BE2C (cell line): Measurements from ENCODE around the gene PEAK1.

Source experiments
- DNase-seq: peaks from one replicate; pipeline ENCODE4 v3.0.0-alpha.2; 2020
- H3K27me3 ChIP-seq: fragments of 250-450 bp; sonication (Bioruptor Pico); 2 replicates; pipeline ENCODE4 v1.5.1; 2020; ENCODE audit warnings: mild to moderate bottlenecking
- H3K36me3 ChIP-seq: fragments of 250-450 bp; sonication (Bioruptor Pico); 2 replicates; pipeline ENCODE4 v1.5.1; 2020; ENCODE audit warnings: mild to moderate bottlenecking
- H3K4me1 ChIP-seq: fragments of 250-450 bp; sonication (Bioruptor Pico); 2 replicates; pipeline ENCODE4 v1.5.1; 2020
- H3K4me3 ChIP-seq: 2 replicates; pipeline ENCODE4 v1.5.1; 2011; ENCODE audit warnings: low read depth, low read length
- H3K9me3 ChIP-seq: fragments of 250-450 bp; sonication (Bioruptor Pico); 2 replicates; pipeline ENCODE4 v1.5.1; 2020
- TF ChIP-seq, protein P1 (sequence below): IDR thresholded peaks from 2 replicates; pipeline ENCODE4 v1.5.1; 2012; ENCODE audit warnings: mild to moderate bottlenecking, low read depth, low read length

The PEAK1 gene

DNA sequence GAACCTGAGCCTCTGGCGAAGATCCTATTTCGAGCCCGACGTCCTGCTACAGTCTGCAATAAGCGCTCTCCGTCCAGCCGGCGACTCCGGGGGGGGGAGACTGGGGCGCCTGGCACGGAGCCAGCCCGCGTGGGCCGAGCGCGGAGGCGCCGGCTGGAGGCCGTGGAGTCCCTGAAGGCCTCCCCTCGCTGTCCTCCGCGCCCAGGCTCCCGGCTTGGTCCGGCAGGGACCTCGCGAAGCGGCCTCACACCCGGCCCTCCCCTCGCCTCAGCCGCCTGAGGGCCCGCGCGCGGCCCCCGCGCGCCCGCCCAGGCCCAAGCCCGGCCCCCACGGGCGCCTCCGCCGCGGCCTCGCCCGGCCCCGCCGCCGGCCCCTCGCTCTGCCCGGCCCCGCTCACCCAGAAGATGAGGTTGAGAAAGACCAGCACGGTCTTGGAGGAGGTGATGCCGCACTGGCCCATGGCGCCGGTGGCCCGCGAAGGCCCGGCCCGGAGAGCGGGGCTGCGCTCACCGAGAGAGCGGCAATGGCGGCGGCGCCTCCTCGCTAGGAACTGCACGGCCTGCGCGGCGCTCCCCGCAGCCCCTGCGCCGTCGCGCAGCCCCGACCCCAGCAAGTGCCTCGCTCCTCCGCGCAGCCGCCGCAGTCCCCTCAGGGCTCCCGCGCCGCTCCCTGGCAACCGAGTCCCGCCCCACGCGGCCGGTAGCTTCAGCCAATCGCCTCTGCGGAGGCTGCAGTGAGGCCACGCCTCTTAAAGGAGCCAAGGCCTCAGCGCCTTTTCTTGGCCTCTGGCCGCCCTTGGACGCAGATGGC is 349.2 kb downstream of the PEAK1 start, which contains the start of gene TSPAN3:
TSPAN3 (minus strand) TSS at position 615 of the 810 bp plus-strand sequence; CDS start at position 460, 155 bp downstream.
- TF ChIP-seq, protein P1, sequence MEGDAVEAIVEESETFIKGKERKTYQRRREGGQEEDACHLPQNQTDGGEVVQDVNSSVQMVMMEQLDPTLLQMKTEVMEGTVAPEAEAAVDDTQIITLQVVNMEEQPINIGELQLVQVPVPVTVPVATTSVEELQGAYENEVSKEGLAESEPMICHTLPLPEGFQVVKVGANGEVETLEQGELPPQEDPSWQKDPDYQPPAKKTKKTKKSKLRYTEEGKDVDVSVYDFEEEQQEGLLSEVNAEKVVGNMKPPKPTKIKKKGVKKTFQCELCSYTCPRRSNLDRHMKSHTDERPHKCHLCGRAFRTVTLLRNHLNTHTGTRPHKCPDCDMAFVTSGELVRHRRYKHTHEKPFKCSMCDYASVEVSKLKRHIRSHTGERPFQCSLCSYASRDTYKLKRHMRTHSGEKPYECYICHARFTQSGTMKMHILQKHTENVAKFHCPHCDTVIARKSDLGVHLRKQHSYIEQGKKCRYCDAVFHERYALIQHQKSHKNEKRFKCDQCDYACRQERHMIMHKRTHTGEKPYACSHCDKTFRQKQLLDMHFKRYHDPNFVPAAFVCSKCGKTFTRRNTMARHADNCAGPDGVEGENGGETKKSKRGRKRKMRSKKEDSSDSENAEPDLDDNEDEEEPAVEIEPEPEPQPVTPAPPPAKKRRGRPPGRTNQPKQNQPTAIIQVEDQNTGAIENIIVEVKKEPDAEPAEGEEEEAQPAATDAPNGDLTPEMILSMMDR = no peak
- peak; percentile 97 for DNase-seq

DNA sequence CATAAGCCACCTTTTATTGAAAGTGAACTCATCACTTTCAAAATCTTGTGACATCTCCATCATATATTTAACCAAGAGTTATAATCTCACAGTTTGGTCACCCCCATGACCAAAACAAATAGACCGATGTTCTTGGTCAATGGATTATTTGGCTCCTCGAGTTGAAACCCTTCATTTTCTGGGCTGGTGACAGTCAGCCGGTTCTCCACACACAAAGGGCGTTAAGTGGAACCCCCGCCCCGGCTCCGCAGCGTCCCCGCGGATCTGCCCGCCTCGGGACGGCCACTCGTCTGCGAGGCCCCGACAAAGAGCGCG is 349.8 kb downstream of the PEAK1 start:
- H3K4me1 ChIP-seq = peaks cover 8% of the 10 kb centered on the region; the same call in 1 of the 2 replicates
- H3K4me3 ChIP-seq = peak overlapping the region; percentile 72
- peaks cover 31% of the 10 kb centered on the region for H3K36me3 ChIP-seq
- no peaks in the 10 kb centered on the region for H3K9me3 ChIP-seq
- DNase-seq = no peak
- no peaks in the 10 kb centered on the region for H3K27me3 ChIP-seq
- TF ChIP-seq, protein P1 = no peak

More for the DNA sequence above, 349.2 kb downstream of the PEAK1 start, which contains the start of gene TSPAN3:
- Histone ChIP-seq H3K27me3 (no peaks in the 10 kb centered on the region), H3K4me1 (peaks cover 8% of the 10 kb centered on the region; the same call in 1 of the 2 replicates), H3K4me3 (peak within 1 kb of the TSS; percentile 72), H3K9me3 (no peaks in the 10 kb centered on the region), H3K36me3 (peaks cover 28% of the 10 kb centered on the region)

DNA sequence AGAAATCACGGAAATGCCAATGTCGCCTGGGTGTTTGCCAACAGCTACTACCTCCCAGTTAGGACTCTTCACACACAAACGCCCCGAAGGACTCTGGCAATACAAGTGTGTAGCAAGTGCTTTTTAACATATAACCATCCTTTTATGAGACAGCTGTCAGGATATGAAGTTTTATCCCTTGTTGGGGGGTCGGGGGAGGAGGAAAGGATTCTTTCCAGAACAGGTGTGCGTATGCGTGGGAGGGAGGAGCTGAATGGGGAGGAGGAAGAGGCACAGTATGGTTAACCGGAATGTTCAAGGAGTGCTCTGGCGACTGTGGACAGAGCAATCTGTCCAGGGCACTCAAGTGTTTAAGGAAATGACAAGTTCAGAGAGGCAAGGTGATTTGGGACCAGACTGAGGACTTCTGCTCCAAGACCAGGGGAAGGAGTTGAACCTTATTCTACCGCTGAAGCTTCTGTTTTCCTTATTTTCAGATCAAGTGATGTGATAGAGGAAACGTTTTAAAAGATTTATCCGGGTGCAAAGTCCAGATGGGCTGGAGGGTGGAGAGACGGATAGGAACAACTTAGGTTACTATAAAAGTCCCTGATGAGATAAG is 350.3 kb downstream of the PEAK1 start:
- Histone ChIP-seq H3K27me3 (no peaks in the 10 kb centered on the region), H3K4me1 (peaks cover 8% of the 10 kb centered on the region; the same call in 1 of the 2 replicates), H3K9me3 (no peaks in the 10 kb centered on the region), H3K4me3 (peak overlapping the region; percentile 72), H3K36me3 (peaks cover 32% of the 10 kb centered on the region)
- TF ChIP-seq, protein P1 = no peak
- no peak for DNase-seq

DNA sequence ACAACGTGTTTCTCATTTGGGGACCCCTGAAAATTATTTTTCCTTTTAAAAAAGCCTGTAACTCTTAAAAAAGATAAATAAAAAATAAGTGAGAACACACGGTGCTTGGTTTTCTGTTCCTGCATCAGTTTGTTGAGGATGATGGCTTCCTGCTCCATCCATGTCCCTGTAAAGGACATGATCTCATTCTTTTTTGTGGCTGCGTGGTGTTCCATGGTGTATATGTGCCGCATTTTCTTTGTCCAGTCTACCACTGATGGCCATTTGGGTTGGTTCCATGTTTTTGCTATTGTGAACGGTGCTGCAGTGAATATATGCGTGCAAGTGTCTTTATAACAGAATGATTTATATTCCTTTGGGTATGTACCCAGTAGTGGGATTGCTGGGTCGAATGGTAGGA is 351.3 kb downstream of the PEAK1 start:
- H3K4me3 ChIP-seq = no peak overlapping the region
- DNase-seq = no peak
- peaks cover 8% of the 10 kb centered on the region; the same call in 1 of the 2 replicates for H3K4me1 ChIP-seq
- no peaks in the 10 kb centered on the region for H3K27me3 ChIP-seq
- H3K9me3 ChIP-seq = no peaks in the 10 kb centered on the region
- peaks cover 35% of the 10 kb centered on the region for H3K36me3 ChIP-seq
- TF ChIP-seq, protein P1 = no peak

DNA sequence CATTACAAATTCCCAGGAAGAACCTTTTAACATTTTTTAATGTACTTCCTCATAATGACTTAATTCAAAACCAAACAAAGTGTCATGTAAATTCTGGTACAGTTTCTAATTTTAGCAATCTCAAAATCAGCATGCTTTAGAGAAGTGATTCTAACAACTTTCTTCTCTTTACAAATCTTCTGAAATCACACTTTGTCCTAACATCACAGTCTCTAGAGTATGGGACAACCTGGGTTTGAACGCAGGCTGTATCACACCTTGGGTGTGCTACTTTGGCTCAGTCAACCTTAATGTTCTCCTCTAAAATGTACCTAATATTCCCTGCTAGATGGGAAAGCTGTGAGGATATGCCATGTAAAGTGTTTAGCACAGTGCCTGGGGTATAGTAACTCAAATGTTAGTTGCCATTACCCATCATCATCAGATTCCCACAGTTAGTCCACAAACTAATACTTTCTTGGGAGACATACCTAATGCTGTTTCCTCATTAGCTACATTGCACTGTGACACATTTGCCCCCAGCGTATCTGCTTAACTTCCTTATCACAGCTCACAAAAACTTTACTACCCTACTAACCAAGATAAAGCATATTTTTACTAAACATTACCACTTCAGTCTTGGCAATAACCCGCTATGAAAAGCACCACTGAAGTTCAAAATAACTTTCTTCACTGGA is 352.1 kb downstream of the PEAK1 start:
- DNase-seq = no peak
- peaks cover 8% of the 10 kb centered on the region; the same call in 1 of the 2 replicates for H3K4me1 ChIP-seq
- no peaks in the 10 kb centered on the region for H3K27me3 ChIP-seq
- no peaks in the 10 kb centered on the region for H3K9me3 ChIP-seq
- no peak overlapping the region for H3K4me3 ChIP-seq
- TF ChIP-seq, protein P1 = no peak
- peaks cover 37% of the 10 kb centered on the region for H3K36me3 ChIP-seq
